ENCODE results near the gene LCOR.

- no peak for TF ChIP-seq CTCF (conservative IDR thresholded peaks at IDR 0.05; ENCODE audit: low read depth, low read length)
- TF ChIP-seq EZH2 (IDR thresholded peaks at IDR 0.05; ENCODE audit: low read length, unreplicated experiment): no peak
- TF ChIP-seq EZH2phosphoT487 (IDR thresholded peaks at IDR 0.05; ENCODE audit: borderline replicate concordance, low read length): no peak
Measured at GRCh38 chr10:96895662-96896424, 63.7 kb downstream of the LCOR start.

All from PC-3 (cell line).